ENCODE measurements around the gene TCF7L1. TPM values are rescaled to one million over a fixed set of nuclear protein-coding genes. Genes with fewer than 3 reads are reported as not detected.

The TCF7L1 gene
- total and polyA plus RNA-seq, 4 donors: 12.3 to 21.5 (median 13.8) TPM

DNA sequence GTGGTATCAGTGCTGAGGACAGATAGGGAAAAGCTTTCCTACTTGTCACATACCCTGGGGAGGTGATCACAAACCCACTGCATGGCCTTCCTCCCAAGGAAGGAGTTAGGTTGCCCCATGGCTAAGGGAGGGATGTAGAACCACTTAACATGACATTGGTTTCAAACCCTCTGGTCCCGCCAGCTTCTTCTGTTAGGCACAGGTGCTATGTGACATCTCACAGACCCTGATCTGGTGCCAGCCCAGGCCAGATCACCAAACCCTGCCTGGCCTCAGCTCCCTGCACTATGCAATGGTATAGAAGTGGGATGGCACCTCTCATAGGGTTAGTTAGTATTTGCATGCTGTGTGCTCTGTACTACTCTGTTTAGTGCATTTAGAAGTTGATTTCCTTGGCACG, 58.0 kb downstream of the TCF7L1 start:
- TF ChIP-seq, protein P1, sequence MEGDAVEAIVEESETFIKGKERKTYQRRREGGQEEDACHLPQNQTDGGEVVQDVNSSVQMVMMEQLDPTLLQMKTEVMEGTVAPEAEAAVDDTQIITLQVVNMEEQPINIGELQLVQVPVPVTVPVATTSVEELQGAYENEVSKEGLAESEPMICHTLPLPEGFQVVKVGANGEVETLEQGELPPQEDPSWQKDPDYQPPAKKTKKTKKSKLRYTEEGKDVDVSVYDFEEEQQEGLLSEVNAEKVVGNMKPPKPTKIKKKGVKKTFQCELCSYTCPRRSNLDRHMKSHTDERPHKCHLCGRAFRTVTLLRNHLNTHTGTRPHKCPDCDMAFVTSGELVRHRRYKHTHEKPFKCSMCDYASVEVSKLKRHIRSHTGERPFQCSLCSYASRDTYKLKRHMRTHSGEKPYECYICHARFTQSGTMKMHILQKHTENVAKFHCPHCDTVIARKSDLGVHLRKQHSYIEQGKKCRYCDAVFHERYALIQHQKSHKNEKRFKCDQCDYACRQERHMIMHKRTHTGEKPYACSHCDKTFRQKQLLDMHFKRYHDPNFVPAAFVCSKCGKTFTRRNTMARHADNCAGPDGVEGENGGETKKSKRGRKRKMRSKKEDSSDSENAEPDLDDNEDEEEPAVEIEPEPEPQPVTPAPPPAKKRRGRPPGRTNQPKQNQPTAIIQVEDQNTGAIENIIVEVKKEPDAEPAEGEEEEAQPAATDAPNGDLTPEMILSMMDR (IDR thresholded peaks at IDR 0.05; ENCODE audit: control extremely low read depth, extremely low read depth): no peak
- Histone ChIP-seq H3K27ac (ENCODE audit: low read depth in 1 of 2, low read length in 1 of 2) (no peak overlapping the region), H3K36me3 (ENCODE audit: control insufficient read depth in 4 of 4, insufficient read depth in 4 of 4, low read length in 4 of 4) (peaks cover 0 to 10% (median 0%) of the 10 kb centered on the region in 4 donors), H3K4me3 (no peak overlapping the region), H3K9me3 (ENCODE audit: control insufficient read depth in 4 of 4, insufficient read depth in 3 of 4, low read length in 3 of 4) (no peaks in the 10 kb centered on the region), H3K4me1 (ENCODE audit: control insufficient read depth in 5 of 5, insufficient read depth in 5 of 5, low read length in 5 of 5) (peaks cover 0 to 13% (median 3%) of the 10 kb centered on the region in 5 donors), H3K9ac (ENCODE audit: insufficient read depth in 1 of 2, low read length in 2 of 2) (no peak overlapping the region), H3K27me3 (ENCODE audit: control insufficient read depth in 3 of 3, insufficient read depth in 3 of 3, low read length in 2 of 3) (no peaks in the 10 kb centered on the region)
- no peak for DNase-seq
- WGBS, 2 donors: 86 to 96% methylated on average over 2 of the region's 2 CpGs
- ATAC-seq (ENCODE audit: insufficient read depth, low FRiP score): no peak

DNA sequence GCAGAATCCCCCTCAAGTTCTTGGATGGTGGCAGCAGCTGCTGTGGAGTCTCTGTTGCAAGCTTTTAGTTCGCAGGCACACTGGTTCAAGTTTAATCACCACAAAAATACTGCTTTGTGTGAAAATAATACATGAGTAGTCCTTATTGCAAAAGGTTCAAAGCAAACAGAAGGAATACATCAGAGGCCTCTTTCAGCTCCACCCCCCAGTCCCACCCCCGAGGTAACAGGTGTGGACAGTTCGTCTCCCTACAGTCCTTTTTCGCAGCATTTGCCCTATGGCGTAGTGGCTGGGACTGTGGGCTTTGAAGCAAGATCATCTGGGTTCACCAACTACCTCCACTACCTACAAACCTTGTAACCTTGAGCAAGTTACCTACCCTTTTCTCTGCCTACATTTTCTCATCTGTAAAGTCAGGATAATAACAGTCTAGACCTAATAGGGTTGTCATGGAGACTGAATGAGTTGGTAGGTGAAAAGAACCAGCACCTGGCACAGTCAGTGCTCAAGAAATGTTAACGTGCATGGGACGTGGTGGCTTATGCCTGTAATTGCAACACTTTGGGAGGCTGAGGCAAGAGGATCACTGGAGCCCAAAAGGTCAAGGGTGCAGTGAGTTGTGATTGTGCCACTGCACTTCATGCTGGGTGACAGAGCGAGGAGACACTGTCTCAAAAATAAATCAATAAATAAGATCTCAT, 61.7 kb downstream of the TCF7L1 start:
- 75 to 85% methylated on average over 8 of the region's 8 CpGs for WGBS, 2 donors
- H3K9me3 ChIP-seq (ENCODE audit: control insufficient read depth in 4 of 4, insufficient read depth in 3 of 4, low read length in 3 of 4): no peaks in the 10 kb centered on the region

DNA sequence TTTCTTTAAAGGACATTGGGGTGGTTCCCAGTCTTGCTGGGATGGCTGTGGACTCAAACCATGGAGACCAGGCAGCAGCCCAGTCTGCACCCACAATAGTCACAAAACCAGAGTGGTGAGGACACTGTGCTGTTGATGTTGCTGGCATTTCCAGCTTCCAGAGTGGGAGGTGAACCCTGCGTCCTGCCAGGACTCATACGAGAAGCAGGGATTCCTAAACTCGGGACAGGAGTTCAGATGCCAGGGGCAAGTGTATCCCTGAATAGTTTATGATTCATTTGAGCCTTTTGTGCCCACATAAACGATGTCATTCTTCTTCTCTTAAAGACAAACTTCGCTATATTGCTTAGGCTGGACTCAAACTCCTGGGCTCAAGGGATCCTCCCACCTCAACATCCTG, 62.8 kb downstream of the TCF7L1 start:
- Histone ChIP-seq H3K36me3 (ENCODE audit: control insufficient read depth in 4 of 4, insufficient read depth in 4 of 4, low read length in 4 of 4) (peaks cover 0 to 10% (median 0%) of the 10 kb centered on the region in 4 donors), H3K4me3 (no peak overlapping the region), H3K27me3 (ENCODE audit: control insufficient read depth in 3 of 3, insufficient read depth in 3 of 3, low read length in 2 of 3) (no peaks in the 10 kb centered on the region), H3K4me1 (ENCODE audit: control insufficient read depth in 5 of 5, insufficient read depth in 5 of 5, low read length in 5 of 5) (peaks cover 0 to 1% (median 0%) of the 10 kb centered on the region in 5 donors), H3K27ac (ENCODE audit: low read depth in 1 of 2, low read length in 1 of 2) (no peak overlapping the region), H3K9me3 (ENCODE audit: control insufficient read depth in 4 of 4, insufficient read depth in 3 of 4, low read length in 3 of 4) (no peaks in the 10 kb centered on the region), H3K9ac (ENCODE audit: insufficient read depth in 1 of 2, low read length in 2 of 2) (no peak overlapping the region)
- no peak for DNase-seq
- TF ChIP-seq, protein P1 (IDR thresholded peaks at IDR 0.05; ENCODE audit: control extremely low read depth, extremely low read depth): no peak
- WGBS, 2 donors: 86 to 91% methylated on average over 5 of the region's 5 CpGs
- ATAC-seq (ENCODE audit: insufficient read depth, low FRiP score): no peak

More for the DNA sequence above, 61.7 kb downstream of the TCF7L1 start:
- peaks cover 0 to 1% (median 0%) of the 10 kb centered on the region in 5 donors for H3K4me1 ChIP-seq (ENCODE audit: control insufficient read depth in 5 of 5, insufficient read depth in 5 of 5, low read length in 5 of 5)
- DNase-seq (no peak), ATAC-seq (ENCODE audit: insufficient read depth, low FRiP score) (no peak)
- no peaks in the 10 kb centered on the region for H3K27me3 ChIP-seq (ENCODE audit: control insufficient read depth in 3 of 3, insufficient read depth in 3 of 3, low read length in 2 of 3)
- TF ChIP-seq, protein P1 (IDR thresholded peaks at IDR 0.05; ENCODE audit: control extremely low read depth, extremely low read depth): no peak
- peaks cover 0 to 10% (median 0%) of the 10 kb centered on the region in 4 donors for H3K36me3 ChIP-seq (ENCODE audit: control insufficient read depth in 4 of 4, insufficient read depth in 4 of 4, low read length in 4 of 4)
- no peak overlapping the region for H3K9ac ChIP-seq (ENCODE audit: insufficient read depth in 1 of 2, low read length in 2 of 2)
- H3K27ac ChIP-seq (ENCODE audit: low read depth in 1 of 2, low read length in 1 of 2): no peak overlapping the region
- H3K4me3 ChIP-seq: no peak overlapping the region
